ENCODE measurements around the gene TTC7B. TPM values are rescaled to one million over a fixed set of nuclear protein-coding genes. Genes with fewer than 3 reads are reported as not detected.
A peak's percentile ranks its signal among the peaks of the same experiment; 100 is the strongest.

TTC7B gene
- total RNA-seq, 2 experiments from 2014 or later: 1.2 to 1.3 TPM

DNA sequence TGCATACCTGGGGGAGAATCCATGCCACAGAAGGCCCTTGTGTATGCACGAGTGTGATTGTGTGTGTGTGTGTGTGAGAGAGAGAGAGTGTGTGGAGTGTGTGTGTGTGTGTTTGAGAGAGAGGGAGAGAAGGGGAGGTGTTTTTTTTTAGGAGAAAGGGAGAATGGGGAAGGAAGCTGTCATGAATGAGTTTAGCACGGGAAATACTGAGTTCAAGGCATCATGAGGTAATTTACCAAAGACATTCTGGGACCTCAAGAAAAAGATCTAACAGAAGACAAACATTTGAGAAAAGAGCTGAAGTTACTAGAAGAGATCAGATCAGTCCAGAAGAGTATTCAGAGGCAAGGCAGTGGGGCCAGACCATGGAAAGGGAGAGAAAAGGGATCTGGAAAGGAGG lies 157.1 kb downstream of the TTC7B start:
- Histone ChIP-seq H3K36me3 (ENCODE audit: insufficient read depth, low read length) (no peaks in the 10 kb centered on the region), H3K4me3 (ENCODE audit: low read length) (no peak overlapping the region), H3K27me3 (ENCODE audit: control insufficient read depth in 1 of 2, insufficient read depth in 2 of 2, low read length in 2 of 2) (no peaks in the 10 kb centered on the region), H3K4me1 (ENCODE audit: insufficient read depth, low read length) (no peaks in the 10 kb centered on the region), H3K27ac (ENCODE audit: low read depth in 1 of 2, low read length in 2 of 2) (no peak overlapping the region), H3K9me3 (ENCODE audit: control insufficient read depth in 1 of 2, insufficient read depth in 1 of 2, low read length in 2 of 2) (peaks cover 0 to 4% of the 10 kb centered on the region in 2 experiments)
- no peaks in the 10 kb centered on the region for H3K9me3 Mint-ChIP-seq
- intact Hi-C loops (cut with DNase I, micrococcal nuclease): no loop called here
- ChIA-PET CTCF (no interaction called here), POLR2A (no interaction called here)
- H3K36me3 Mint-ChIP-seq (ENCODE audit: low read depth): no peaks in the 10 kb centered on the region
- no peak for ATAC-seq (ENCODE audit: poor library complexity)
- no peak overlapping the region for H3K4me3 Mint-ChIP-seq
- peaks cover 5% of the 10 kb centered on the region for H3K4me1 Mint-ChIP-seq (ENCODE audit: low read depth)
- no peaks in the 10 kb centered on the region for H3K27me3 Mint-ChIP-seq
- TF ChIP-seq, protein P1, sequence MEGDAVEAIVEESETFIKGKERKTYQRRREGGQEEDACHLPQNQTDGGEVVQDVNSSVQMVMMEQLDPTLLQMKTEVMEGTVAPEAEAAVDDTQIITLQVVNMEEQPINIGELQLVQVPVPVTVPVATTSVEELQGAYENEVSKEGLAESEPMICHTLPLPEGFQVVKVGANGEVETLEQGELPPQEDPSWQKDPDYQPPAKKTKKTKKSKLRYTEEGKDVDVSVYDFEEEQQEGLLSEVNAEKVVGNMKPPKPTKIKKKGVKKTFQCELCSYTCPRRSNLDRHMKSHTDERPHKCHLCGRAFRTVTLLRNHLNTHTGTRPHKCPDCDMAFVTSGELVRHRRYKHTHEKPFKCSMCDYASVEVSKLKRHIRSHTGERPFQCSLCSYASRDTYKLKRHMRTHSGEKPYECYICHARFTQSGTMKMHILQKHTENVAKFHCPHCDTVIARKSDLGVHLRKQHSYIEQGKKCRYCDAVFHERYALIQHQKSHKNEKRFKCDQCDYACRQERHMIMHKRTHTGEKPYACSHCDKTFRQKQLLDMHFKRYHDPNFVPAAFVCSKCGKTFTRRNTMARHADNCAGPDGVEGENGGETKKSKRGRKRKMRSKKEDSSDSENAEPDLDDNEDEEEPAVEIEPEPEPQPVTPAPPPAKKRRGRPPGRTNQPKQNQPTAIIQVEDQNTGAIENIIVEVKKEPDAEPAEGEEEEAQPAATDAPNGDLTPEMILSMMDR (IDR thresholded peaks at IDR 0.05): no peak
- no peak for DNase-seq
- no peak overlapping the region for H3K27ac Mint-ChIP-seq

GRCh38 chr14:90658541-90658967 lies 157.7 kb downstream of the TTC7B start:
- TF ChIP-seq, protein P1 (IDR thresholded peaks at IDR 0.05): no peak
- H3K27ac Mint-ChIP-seq: no peak overlapping the region
- peak in 3 of 14 experiments; percentile 7 to 63 (median 51) for DNase-seq
- H3K27me3 Mint-ChIP-seq: no peaks in the 10 kb centered on the region
- intact Hi-C loops (cut with DNase I, micrococcal nuclease): no loop called here
- CTCF ChIA-PET: no interaction called here
- no peaks in the 10 kb centered on the region for H3K36me3 Mint-ChIP-seq (ENCODE audit: low read depth)
- no peak for ATAC-seq (ENCODE audit: poor library complexity)
- POLR2A ChIA-PET: no interaction called here
- Histone ChIP-seq H3K4me3 (ENCODE audit: low read length) (no peak overlapping the region), H3K4me1 (ENCODE audit: insufficient read depth, low read length) (no peaks in the 10 kb centered on the region), H3K9me3 (ENCODE audit: control insufficient read depth in 1 of 2, insufficient read depth in 1 of 2, low read length in 2 of 2) (peaks cover 0 to 4% of the 10 kb centered on the region in 2 experiments), H3K27ac (ENCODE audit: low read depth in 1 of 2, low read length in 2 of 2) (no peak overlapping the region), H3K36me3 (ENCODE audit: insufficient read depth, low read length) (no peaks in the 10 kb centered on the region), H3K27me3 (ENCODE audit: control insufficient read depth in 1 of 2, insufficient read depth in 2 of 2, low read length in 2 of 2) (no peaks in the 10 kb centered on the region)
- no peaks in the 10 kb centered on the region for H3K9me3 Mint-ChIP-seq
- no peak overlapping the region for H3K4me3 Mint-ChIP-seq
- H3K4me1 Mint-ChIP-seq (ENCODE audit: low read depth): peaks cover 5% of the 10 kb centered on the region

GRCh38 chr14:90656973-90657372 lies 159.3 kb downstream of the TTC7B start:
- Mint-ChIP-seq H3K36me3 (ENCODE audit: low read depth) (no peaks in the 10 kb centered on the region), H3K27ac (no peak overlapping the region), H3K4me3 (no peak overlapping the region), H3K4me1 (ENCODE audit: low read depth) (peaks cover 5% of the 10 kb centered on the region), H3K9me3 (no peaks in the 10 kb centered on the region), H3K27me3 (no peaks in the 10 kb centered on the region)
- Histone ChIP-seq H3K4me3 (ENCODE audit: low read length) (no peak overlapping the region), H3K9me3 (ENCODE audit: control insufficient read depth in 1 of 2, insufficient read depth in 1 of 2, low read length in 2 of 2) (peaks cover 0 to 4% of the 10 kb centered on the region in 2 experiments), H3K36me3 (ENCODE audit: insufficient read depth, low read length) (no peaks in the 10 kb centered on the region), H3K4me1 (ENCODE audit: insufficient read depth, low read length) (no peaks in the 10 kb centered on the region), H3K27ac (ENCODE audit: low read depth in 1 of 2, low read length in 2 of 2) (no peak overlapping the region), H3K27me3 (ENCODE audit: control insufficient read depth in 1 of 2, insufficient read depth in 2 of 2, low read length in 2 of 2) (no peaks in the 10 kb centered on the region)
- ChIA-PET POLR2A (no interaction called here), CTCF (no interaction called here)
- intact Hi-C loops (cut with DNase I, micrococcal nuclease): no loop called here
- ATAC-seq (ENCODE audit: poor library complexity) (no peak), DNase-seq (no peak)
- TF ChIP-seq, protein P1 (IDR thresholded peaks at IDR 0.05): no peak

All from CD4-positive, alpha-beta T cell (primary cell).